GM19025 (cell line): ENCODE results near the gene SIDT2.
"Not testable (repeated sequence)": the region's sequence is repeated elsewhere in the genome, so short reads cannot be mapped to it uniquely, and the experiment has no call there.

Experiments
- ATAC-seq: cut with Tn5 transposase; IDR thresholded peaks from one replicate; pipeline ENCODE4 v1.9.1; 2021; ENCODE audit warnings: mild to moderate bottlenecking, low read depth, moderate library complexity; ENCODE audit not compliant: unreplicated experiment

Gene SIDT2

DNA sequence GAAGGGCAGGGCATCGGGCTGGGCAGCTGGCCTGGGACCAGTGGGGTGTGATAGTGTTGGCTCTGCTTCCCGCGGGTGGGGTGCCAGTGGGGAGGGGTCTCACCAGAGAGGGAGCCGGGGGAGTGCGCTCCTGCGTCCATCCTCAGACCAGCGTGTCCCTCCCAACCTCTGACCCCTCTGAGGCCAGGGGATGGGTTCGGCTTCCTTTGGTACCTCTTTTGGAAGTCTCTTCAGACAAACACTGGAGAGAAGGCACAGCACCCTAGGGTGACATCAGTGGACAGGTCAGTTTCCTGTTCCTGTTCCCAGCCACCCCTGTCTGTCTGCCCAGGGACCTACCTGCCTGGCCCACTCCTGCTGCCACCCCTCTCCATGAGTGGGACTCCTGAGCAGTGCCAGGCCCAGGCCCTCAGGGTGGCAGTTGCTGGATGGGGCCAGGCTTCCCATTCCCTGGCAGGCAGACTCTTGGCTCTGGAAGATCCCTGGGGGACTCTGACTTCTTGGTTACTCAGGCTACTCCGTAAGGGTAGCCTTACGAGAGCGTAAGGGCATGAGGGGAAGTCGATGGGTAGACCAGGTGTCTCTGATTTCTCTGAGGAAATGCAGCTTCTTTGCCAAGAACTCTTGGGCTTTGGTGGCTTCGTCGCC, 23.2 kb downstream of the SIDT2 start:
- no peak for ATAC-seq

DNA sequence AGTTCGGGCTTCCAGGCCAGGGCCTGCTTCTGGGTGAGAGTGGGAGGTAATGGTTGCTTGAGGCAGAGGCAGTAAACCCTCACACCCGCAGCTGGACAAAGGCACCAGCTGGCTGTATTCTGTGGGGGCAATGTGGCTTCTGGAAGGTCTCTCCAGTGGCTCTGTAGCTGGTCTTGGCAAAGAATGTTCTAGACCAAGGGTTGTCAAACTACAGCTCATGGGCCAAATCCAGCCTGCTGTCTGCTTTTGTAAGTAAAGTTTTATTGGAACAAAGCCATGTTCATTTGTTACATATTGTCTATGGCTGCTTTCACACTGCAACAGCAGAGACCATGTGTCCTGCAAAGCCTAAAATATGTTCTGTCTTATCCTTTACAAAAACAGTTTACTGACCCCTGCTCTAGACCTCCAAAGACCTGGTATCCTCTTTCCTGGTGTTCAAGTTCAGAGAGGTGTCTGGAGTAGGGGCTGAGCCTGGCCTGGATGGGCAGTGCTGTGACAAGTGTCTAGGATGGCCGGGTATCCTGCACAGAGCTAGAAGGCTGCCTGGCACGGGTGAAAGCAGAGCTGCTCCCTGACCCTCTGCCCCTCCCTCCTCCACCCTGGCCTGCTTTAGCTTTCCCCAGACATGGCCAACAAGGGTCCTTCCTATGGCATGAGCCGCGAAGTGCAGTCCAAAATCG, 24.0 kb downstream of the SIDT2 start:
- no peak for ATAC-seq

- ATAC-seq, result no peak
Observed at GRCh38 chr11:117203069-117203407, 24.5 kb downstream of the SIDT2 start.

DNA sequence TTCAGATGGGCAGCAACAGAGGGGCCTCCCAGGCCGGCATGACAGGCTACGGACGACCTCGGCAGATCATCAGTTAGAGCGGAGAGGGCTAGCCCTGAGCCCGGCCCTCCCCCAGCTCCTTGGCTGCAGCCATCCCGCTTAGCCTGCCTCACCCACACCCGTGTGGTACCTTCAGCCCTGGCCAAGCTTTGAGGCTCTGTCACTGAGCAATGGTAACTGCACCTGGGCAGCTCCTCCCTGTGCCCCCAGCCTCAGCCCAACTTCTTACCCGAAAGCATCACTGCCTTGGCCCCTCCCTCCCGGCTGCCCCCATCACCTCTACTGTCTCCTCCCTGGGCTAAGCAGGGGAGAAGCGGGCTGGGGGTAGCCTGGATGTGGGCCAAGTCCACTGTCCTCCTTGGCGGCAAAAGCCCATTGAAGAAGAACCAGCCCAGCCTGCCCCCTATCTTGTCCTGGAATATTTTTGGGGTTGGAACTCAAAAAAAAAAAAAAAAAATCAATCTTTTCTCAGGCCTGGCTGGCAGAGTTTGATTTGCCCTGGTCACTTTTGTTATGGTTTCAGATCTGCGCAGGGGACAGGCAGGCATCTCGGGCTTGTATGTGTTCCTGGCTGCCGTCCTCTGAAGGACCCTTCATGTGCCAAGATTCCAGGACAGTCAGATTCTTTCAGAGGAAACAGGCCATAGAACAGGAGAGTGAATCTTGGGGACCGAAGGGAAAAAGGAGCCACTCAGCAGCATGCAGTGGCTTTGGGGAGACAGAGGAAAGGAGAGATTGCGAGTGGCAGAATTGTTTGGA, 25.9 kb downstream of the SIDT2 start:
- no peak for ATAC-seq

DNA sequence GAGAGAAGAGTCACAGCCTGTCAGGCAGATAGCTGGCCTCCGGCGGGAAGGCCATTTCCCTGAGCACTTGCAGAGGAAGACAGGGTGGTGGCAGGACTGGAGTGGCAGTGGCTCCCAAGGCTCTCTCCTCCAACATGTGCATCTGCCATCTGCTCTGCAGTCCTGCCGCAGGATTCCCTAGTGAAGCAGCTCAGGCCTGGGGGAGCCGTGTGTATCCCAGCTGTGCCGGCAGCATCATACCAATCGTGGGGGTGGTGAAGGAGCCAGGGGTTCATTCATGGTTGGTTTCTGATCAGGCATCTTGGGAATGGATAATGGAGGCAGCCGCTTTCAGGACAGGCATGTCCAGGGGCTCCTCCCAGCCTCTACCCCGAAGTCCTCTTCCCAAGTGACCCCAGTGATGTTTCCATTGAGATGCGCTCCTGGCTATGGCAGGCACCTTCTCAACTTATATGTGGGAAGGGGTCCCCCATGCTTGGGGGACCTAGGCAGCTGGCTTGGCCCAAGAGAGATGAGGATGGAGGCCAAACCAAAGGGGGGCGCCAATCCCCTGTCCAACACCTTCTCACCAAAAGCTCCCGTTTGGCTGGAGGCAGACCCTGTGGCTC, 26.8 kb downstream of the SIDT2 start:
- no peak for ATAC-seq

DNA sequence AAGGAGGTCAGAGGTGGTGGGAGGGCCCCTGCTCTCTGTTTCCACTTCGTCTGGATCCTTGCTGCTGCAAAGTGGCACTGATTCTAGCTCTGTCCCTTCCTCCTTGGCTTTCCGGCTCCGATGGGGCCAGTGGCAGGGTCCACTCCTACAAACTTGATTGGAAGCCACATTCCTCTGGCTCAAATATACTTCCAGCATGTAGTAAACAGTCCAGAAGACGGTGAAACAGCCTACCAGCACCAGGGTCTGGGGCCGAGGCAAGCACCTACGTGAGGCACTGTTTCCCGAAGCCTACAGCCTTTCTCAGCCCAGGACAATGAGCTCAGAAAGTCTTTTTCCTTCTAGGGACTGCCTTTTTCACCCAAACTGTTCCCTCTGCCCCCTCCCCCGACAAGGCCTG, 27.6 kb downstream of the SIDT2 start:
- ATAC-seq, result not testable (repeated sequence)

DNA sequence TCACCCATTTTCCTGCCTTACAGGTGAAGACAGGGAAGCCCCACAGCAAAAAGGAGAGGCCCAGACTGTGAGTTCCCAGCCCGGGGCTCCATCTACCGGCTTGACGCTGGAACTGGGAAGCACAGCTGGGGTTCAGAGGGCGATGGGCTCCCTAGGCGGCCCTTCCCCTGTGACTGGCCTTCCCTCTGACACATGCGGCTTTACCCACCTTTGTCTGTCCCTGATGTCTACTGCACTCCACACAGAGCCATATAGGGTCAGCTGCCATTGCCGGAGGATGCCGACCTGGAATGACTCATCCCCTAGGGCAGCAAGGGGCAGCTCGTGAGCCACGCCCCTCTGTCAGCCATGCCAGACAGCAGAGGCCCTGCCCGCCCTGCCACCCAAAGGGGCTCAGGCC, 28.3 kb downstream of the SIDT2 start:
- ATAC-seq, result not testable (repeated sequence)

- not testable (repeated sequence) for ATAC-seq
Observed at GRCh38 chr11:117207481-117207880, 28.9 kb downstream of the SIDT2 start.

- ATAC-seq, result not testable (repeated sequence)
Observed at GRCh38 chr11:117208710-117209109, 30.2 kb downstream of the SIDT2 start.

DNA sequence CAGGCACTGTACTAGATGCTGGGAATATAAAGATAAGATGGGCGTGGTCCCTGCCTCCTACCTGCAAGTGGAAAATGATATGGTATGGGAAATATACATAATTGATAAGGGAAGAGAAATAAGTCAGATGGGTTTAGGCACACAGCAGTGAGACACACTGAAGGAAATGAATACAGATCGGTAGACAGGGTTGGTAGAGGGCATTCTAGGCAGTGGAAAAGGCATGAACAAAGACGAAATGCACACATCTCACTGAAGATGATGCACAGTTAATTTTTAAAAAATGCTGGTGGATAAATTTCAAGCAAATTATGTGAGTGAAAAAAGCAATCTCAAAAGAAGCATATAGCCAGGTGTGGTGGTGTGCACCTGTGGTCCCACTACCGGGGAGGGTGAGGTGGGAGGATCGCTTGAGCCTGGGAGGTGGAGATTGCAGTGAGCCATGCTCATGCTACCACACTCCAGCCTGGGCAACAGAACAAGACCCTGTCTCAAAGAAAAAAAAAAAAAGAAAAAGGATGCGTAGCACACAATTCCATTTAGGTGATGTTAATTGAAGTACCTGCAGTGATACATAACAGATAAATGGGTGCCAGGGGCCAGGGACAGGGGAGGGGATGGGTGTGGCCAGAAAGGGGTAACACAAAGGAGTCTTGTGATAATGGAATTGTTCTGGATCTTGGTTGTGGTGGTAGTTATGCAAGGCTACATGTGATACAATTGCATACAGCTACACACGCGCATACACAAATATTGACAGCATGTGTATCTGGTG, 31.0 kb downstream of the SIDT2 start:
- not testable (repeated sequence) for ATAC-seq

DNA sequence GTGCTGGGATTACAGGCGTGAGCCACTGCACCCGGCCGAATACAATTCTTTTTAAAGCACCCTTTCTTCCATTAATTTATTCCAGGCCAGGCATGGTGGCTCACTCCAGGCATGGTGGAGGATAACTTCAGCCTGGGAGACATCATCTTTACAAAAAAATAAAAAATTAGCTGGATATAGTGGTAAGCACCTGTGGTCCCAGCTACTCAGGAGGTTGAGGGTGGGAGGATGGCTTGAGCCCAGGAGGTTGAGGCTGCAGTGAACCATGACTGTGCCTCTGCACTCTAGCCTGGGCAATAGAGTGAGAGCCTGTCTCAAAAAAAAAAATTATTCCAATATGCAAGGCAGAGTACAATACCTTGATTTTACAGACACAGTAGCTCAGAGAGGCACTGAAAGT, 32.1 kb downstream of the SIDT2 start:
- ATAC-seq, result no peak

DNA sequence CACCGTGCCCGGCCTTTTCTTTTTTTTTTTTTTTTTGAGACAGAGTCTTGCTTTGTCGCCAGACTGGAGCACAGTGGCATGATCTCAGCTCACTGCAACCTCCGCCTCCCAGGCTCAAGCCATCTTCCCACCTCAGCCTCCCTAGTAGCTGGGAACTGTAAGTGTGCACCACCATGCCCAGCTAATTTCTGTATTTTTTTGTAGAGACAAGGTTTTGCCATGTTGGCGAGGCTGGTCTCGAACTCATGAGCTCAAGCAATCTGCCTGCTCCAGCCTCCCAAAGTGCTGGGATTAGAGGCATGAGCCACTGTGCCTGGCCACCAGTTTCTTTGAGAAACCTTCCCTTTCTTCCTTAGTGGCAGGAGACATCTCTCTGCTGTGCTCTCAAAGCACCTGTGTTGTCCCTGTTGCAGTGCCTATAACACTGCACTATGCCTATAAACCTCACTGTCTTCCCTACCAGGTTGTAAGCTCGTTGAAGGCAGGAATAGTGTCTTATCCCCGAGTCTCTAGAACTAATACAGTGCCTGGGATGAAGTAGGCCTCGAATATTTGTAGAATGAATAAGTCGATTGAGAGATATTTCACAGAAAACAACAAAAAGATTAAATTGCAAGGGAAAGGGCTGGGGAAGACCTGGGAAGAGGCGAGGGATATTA, 34.3 kb downstream of the SIDT2 start:
- no peak for ATAC-seq

DNA sequence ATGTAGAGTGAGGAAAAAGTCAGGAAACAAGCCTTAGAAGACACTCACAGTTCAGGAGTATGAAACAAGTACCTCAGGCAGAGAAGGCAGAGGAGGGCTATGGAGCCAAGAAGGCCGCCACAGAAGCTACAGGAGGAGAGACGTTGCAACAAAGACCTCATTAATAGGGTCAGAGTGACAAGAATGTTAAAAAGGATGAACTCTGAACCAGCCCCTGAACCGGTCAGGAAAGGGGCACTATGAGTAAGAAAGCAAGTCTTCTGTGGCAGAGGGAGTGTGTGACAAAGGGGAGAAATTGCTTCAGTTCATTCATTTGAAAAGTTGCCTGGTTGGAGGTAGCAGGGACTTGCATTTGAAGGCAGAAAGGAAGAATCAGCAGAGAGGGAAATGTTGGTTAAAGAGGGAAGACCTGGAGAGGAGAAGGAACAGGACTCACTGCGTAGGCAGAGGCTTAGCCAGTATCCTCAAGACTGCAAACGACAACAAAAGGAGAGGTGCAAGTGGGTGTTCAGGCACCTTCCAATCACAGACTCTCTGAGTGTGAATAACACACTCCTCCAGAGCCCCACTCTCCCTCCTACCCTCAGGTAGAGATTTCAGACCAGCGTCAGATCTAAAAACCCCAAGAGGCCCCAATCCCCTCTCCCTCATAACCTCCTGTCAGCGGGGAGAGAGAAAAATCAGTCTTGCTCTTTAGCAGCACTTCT, 36.0 kb downstream of the SIDT2 start:
- no peak for ATAC-seq

- no peak for ATAC-seq
Observed at GRCh38 chr11:117217141-117218084, 38.9 kb downstream of the SIDT2 start.

- ATAC-seq, result no peak
Observed at GRCh38 chr11:117218133-117218915, 39.8 kb downstream of the SIDT2 start.

DNA sequence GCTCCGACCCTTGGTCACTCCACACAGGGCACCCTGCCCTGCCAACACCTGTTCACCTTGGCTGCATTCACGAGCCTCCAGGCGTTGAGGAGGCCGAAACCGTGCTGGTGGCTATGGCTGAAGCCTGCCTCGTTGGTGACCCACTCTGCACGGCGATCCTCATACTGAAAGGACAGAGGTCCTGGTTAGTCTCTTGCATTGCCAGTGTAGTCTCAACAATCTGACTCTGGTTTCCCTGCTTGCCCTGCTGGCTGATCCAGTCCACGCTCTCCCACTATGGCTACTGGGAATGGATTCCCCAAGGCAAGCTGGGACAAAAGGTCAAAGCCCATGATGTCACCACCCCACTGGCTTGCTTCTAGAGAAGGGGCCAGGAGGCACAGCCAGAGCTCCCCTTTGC, 40.5 kb downstream of the SIDT2 start:
- ATAC-seq, result no peak

DNA sequence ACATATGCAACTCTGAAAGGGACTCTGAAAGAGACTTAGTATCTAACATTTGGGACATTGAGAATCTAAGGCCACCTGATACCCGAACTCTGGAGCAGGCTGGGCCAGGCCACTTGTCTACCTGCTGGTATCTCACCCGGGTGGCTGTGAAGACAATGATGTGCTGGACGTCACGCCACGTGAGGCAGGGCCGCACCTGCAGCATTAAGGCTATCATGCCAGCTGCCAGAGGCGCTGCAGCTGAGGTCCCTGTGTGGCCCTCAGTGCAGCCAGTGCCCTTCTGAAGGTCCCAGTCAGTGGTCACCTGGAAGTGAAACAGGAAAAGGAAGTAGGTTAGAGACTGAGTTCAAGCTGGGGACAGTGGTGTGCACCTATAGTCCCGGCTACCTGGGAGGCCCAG, 40.9 kb downstream of the SIDT2 start:
- ATAC-seq, result no peak

DNA sequence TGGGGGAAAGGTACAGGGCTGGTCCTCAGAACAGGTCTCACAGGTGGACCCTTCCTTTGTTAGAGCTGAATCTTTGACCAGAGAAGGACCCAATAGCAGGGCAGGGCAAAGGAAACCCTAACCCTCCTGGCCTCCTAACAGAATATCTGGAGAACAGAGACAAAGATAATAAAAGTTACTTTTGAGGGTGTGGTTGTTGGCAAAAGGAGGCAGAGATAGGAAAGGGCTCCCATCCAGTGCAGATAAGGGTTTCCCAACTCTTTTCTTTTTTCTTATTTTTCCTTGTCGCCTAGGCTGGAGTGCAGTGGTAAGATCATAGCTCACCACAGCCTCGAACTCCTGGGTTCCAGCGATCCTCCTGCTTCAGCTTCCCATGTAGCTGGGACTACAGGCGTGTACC, 41.5 kb downstream of the SIDT2 start:
- ATAC-seq, result no peak
